ENCODE results near the gene VGLL1. TPM values are rescaled to one million over a fixed set of nuclear protein-coding genes. Genes with fewer than 3 reads are reported as not detected.

VGLL1 gene
- total RNA-seq (2022; extraction: Qiagen RNA extraction) = not detected in 5 replicates

GRCh38 chrX:136531951-136532350 lies at the start of gene VGLL1:
Gene VGLL1, plus strand, starts transcription at chrX:136532215. Its CDS starts 3,806 bp downstream, at chrX:136536021.

GRCh38 chrX:136487647-136488046 lies 44.4 kb upstream of the VGLL1 start, which contains the start of gene BRS3:
Gene BRS3, plus strand, starts transcription at chrX:136487947. Its CDS starts 168 bp downstream, at chrX:136488115.

GRCh38 chrX:136497556-136498052 lies 34.4 kb upstream of the VGLL1 start, which contains the start of gene HTATSF1:
Gene HTATSF1, plus strand, starts transcription at chrX:136497592. Its CDS starts 93 bp downstream, at chrX:136497685.

Other genes starting within 250 kb of the VGLL1 start
- gene ADGRG4, start 231.3 kb upstream of the VGLL1 start, total RNA-seq (2022; extraction: Qiagen RNA extraction) = not detected in 5 replicates
- gene BRS3, start 44.3 kb upstream of the VGLL1 start, total RNA-seq (2022; extraction: Qiagen RNA extraction) = not detected in 5 replicates
- 45.5 to 73.7 TPM (median 56.2 TPM) in 5 replicates for gene HTATSF1, start 34.6 kb upstream of the VGLL1 start, total RNA-seq (2022; extraction: Qiagen RNA extraction)
- gene CD40LG, start 115.9 kb downstream of the VGLL1 start, total RNA-seq (2022; extraction: Qiagen RNA extraction) = not detected in 5 replicates
- 0.13 to 0.23 TPM (median 0.16 TPM) in 5 replicates for gene ARHGEF6, start 248.7 kb downstream of the VGLL1 start, total RNA-seq (2022; extraction: Qiagen RNA extraction)

All from A549 treated with CORT108297 at 1 μM for 4 hours (cell line).